SK-N-SH (cell line): Measurements from ENCODE around the gene TDRD9. TPM values are rescaled to one million over a fixed set of nuclear protein-coding genes. Genes with fewer than 3 reads are reported as not detected.
"Not testable (repeated sequence)": the region's sequence is repeated elsewhere in the genome, so short reads cannot be mapped to it uniquely, and the experiment has no call there.

Source experiments
- CTCF ChIA-PET: fragments of 300-600, 350-600 bp; formaldehyde crosslinking; extraction: SDS; loops from one replicate; lab custom pipeline; 2021; lab: Yijun Ruan, JAX
- POLR2A ChIA-PET: fragments of 350-600 bp; sonication (Branson Sonifier 250); formaldehyde crosslinking; extraction: SDS; loops from one replicate; lab custom pipeline; 2020; ENCODE audit warnings: antibody characterized with exemption, inconsistent platforms; lab: Yijun Ruan, JAX
- DNase-seq: peaks from one replicate; pipeline ENCODE4 v3.0.0; 2012
- H2AFZ ChIP-seq: fragments of 200-600 bp; sonication (generic); 2 replicates; pipeline ENCODE4 v1.8.1; 2016; ENCODE audit warnings: antibody characterized with exemption, mild to moderate bottlenecking, low read depth
- H3F3A ChIP-seq: fragments of 200-600 bp; sonication (generic); replicated peaks from 2 replicates; pipeline ENCODE3; 2016; ENCODE audit warnings: antibody characterized with exemption, mild to moderate bottlenecking; ENCODE audit not compliant: insufficient read depth
- H3K27ac ChIP-seq, 2 experiments: fragments of 200-500 bp in 1 of 2; fragments of 200-600 bp in 1 of 2; sonication (Bioruptor generic) in 1 of 2; sonication (generic), shearing (Covaris generic) in 1 of 2; 2 replicates each; pipeline versions ENCODE4 v1.5.1 to v1.6.1; 2014 to 2016; ENCODE audit warnings: low read depth in 2 of 2, inconsistent platforms in 1 of 2, low read length in 1 of 2, mild to moderate bottlenecking in 1 of 2, mixed read lengths in 1 of 2
- H3K27me3 ChIP-seq: fragments of 200-600 bp; sonication (generic), shearing (Covaris generic); 2 replicates; pipeline ENCODE4 v1.6.1; 2016; ENCODE audit warnings: mixed run types; ENCODE audit not compliant: insufficient read depth
- H3K36me3 ChIP-seq, 2 experiments: fragments of 200-500 bp in 1 of 2; fragments of 200-600 bp in 1 of 2; sonication (Bioruptor generic) in 1 of 2; sonication (generic) in 1 of 2; replicated peaks in 1 of 2; 2 replicates each; pipeline versions ENCODE3 to v1.5.1; 2014 to 2016; ENCODE audit warnings: low read length in 1 of 2, mild to moderate bottlenecking in 1 of 2; ENCODE audit not compliant: insufficient read depth in 2 of 2, control insufficient read depth in 1 of 2
- H3K4me1 ChIP-seq, 2 experiments: fragments of 200-500 bp in 1 of 2; fragments of 200-600 bp in 1 of 2; sonication (Bioruptor generic) in 1 of 2; sonication (generic), shearing (Covaris generic) in 1 of 2; 2 replicates each; pipeline versions ENCODE4 v1.5.1 to v1.6.1; 2014 to 2016; ENCODE audit warnings: low read depth in 1 of 2, low read length in 1 of 2, mixed run types in 1 of 2; ENCODE audit not compliant: insufficient read depth in 2 of 2, control insufficient read depth in 1 of 2
- H3K4me2 ChIP-seq: fragments of 200-600 bp; sonication (generic), shearing (Covaris generic); 2 replicates; pipeline ENCODE4 v1.6.1; 2017; ENCODE audit warnings: mixed run types
- H3K4me3 ChIP-seq, 2 experiments: fragments of 200-500 bp in 1 of 2; fragments of 200-600 bp in 1 of 2; sonication (Bioruptor generic) in 1 of 2; sonication (generic), shearing (Covaris generic) in 1 of 2; 2 replicates each; pipeline versions ENCODE4 v1.5.1 to v1.8.1; 2014 to 2016; ENCODE audit warnings: low read depth in 2 of 2, inconsistent platforms in 1 of 2, low read length in 1 of 2, mild to moderate bottlenecking in 1 of 2, mixed read lengths in 1 of 2, moderate library complexity in 1 of 2
- H3K79me2 ChIP-seq: fragments of 200-600 bp; sonication (generic); 2 replicates; pipeline ENCODE4 v1.8.1; 2017; ENCODE audit warnings: mild to moderate bottlenecking; ENCODE audit not compliant: insufficient read depth
- H3K9ac ChIP-seq: fragments of 200-600 bp; sonication (generic); 2 replicates; pipeline ENCODE4 v1.6.1; 2017; ENCODE audit warnings: mixed run types
- H3K9me2 ChIP-seq: fragments of 200-600 bp; sonication (generic); 2 replicates; pipeline ENCODE4 v1.6.1; 2017; ENCODE audit warnings: mixed run types
- H3K9me3 ChIP-seq: fragments of 200-600 bp; sonication (generic); 2 replicates; pipeline ENCODE4 v1.6.1; 2017; ENCODE audit warnings: mixed run types, mild to moderate bottlenecking, moderate library complexity
- H4K20me1 ChIP-seq: fragments of 200-600 bp; sonication (generic); 2 replicates; pipeline ENCODE4 v1.6.1; 2017; ENCODE audit warnings: mild to moderate bottlenecking, mixed run types; ENCODE audit not compliant: insufficient read depth
- ELF1 ChIP-seq: IDR thresholded peaks from 2 replicates; pipeline ENCODE4 v1.4.0; 2012
- GATA2 ChIP-seq: sonication (generic); formaldehyde crosslinking; IDR thresholded peaks from 2 replicates; pipeline ENCODE4 v1.5.0; 2020; ENCODE audit warnings: mild to moderate bottlenecking, missing genetic modification reagents
- MXI1 ChIP-seq: IDR thresholded peaks from 2 replicates; pipeline ENCODE4 v1.6.1; 2012; ENCODE audit warnings: mild to moderate bottlenecking, low read depth, low read length, improper control_type of control experiment
- RAD21 ChIP-seq: IDR thresholded peaks from 2 replicates; pipeline ENCODE4 v1.6.1; 2012; ENCODE audit warnings: mild to moderate bottlenecking, low read length
- RCOR1 ChIP-seq: fragments of 150-350 bp; IDR thresholded peaks from 2 replicates; pipeline ENCODE4 v1.6.1; 2017; ENCODE audit warnings: antibody characterized with exemption, low read length
- REST ChIP-seq: IDR thresholded peaks from 2 replicates; pipeline ENCODE4 v1.6.1; 2012; ENCODE audit warnings: mild to moderate bottlenecking, low read depth, low read length, moderate library complexity
- RFX5 ChIP-seq: IDR thresholded peaks from 2 replicates; pipeline ENCODE4 v1.6.1; 2012; ENCODE audit warnings: mild to moderate bottlenecking, improper control_type of control experiment, low read length
- SIN3A ChIP-seq: IDR thresholded peaks from 2 replicates; pipeline ENCODE4 v1.6.1; 2012; ENCODE audit warnings: low read depth, mild to moderate bottlenecking, low read length, moderate library complexity, borderline replicate concordance
- SMC3 ChIP-seq: IDR thresholded peaks from 2 replicates; pipeline ENCODE4 v1.6.1; 2012; ENCODE audit warnings: low read depth, low read length, improper control_type of control experiment
- TAF1 ChIP-seq: IDR thresholded peaks from 2 replicates; pipeline ENCODE4 v1.6.1; 2012; ENCODE audit warnings: low read depth, mild to moderate bottlenecking, low read length, moderate library complexity, borderline replicate concordance
- YY1 ChIP-seq: IDR thresholded peaks from 2 replicates; pipeline ENCODE4 v1.4.0; 2012; ENCODE audit warnings: low read depth, mild to moderate bottlenecking
- WGBS: methylation state at CpG from one replicate; pipeline ENCODE4 v1.1.6; 2017; ENCODE audit warnings: low lambda C conversion rate; 5-methylcytosine and 5-hydroxymethylcytosine counted together
- polyA plus RNA-seq, 3 experiments: library from polyadenylated mRNA; depleted of rRNA; stranded (reverse); fragments of >200 nt; gene quantifications; 2 replicates each; pipeline ENCODE4 v1.2.3, GENCODE V29; 2012

The TDRD9 gene
- polyA plus RNA-seq, 1 of the 3 experiments (the other 2 are of a cell fraction): not detected

- TF ChIP-seq RCOR1 (peak; percentile 39; the same call in 1 of the 2 replicates), REST (no peak), GATA2 (CRISPR knock-in tag) (no peak), ELF1 (peak; percentile 95), MXI1 (peak; percentile 85), TAF1 (peak; percentile 74), RFX5 (0 out of 2 replicates have a peak, but pooled peaks have one; percentile 14), RAD21 (peak; percentile 48), SMC3 (peak; percentile 34), YY1 (0 out of 2 replicates have a peak, but pooled peaks have one; percentile 35), SIN3A (peak; percentile 95; the same call in 1 of the 2 replicates)
These were observed 7.0 kb upstream of the TDRD9 start (continued) for GRCh38 chr14:103920981-103921854.

- H3K9me2 ChIP-seq, H3K4me1 ChIP-seq, H3K27me3 ChIP-seq, H3F3A ChIP-seq, DNase-seq, POLR2A ChIA-PET, H3K9me3 ChIP-seq: not testable (repeated sequence)
- Histone ChIP-seq H2AFZ (peak overlapping the region; percentile 99), H3K27ac (peak overlapping the region in 1 of 2 experiments; percentile 29; a peak in 1 of 4 replicates), H3K9ac (0 out of 2 replicates have a peak overlapping the region, but pooled peaks have one; percentile 96), H3K4me3 (peak overlapping the region; percentile 77 to 100), H3K4me2 (peak overlapping the region; percentile 93), H3K36me3 (peaks cover 5 to 10% of the 10 kb centered on the region in 2 experiments), H4K20me1 (peaks cover 11% of the 10 kb centered on the region; the same call in 1 of the 2 replicates), H3K79me2 (peaks cover 45% of the 10 kb centered on the region)
- CTCF ChIA-PET: interaction anchor here (0.6 to 3.2 kb wide), 12 partner anchors 8 to 113 kb away, joined by 3 to 31 read pairs (median 4); partner anchors contain the start of gene RD3L
- 37% methylated on average over 11 of the region's 12 CpGs for WGBS
These were observed 6.4 kb upstream of the TDRD9 start for GRCh38 chr14:103921855-103922200.
